Stimulated activated CD4-positive, alpha-beta T cell treated with anti-CD3 and anti-CD28 coated beads, Interleukin-1b, Interleukin-23, amount 100 ng/mL, for 24 hours (primary cell): ENCODE results near the gene MCU.
"Not testable (repeated sequence)": the region's sequence is repeated elsewhere in the genome, so short reads cannot be mapped to it uniquely, and the experiment has no call there.

Source experiments
- DNase-seq, 4 experiments: peaks; one replicate each; pipeline ENCODE4 v3.0.0-alpha.2; 2020; ENCODE audit warnings: low read depth in 4 of 4, low spot score in 1 of 4

MCU gene

GRCh38 chr10:72691863-72692743 is at the start of gene MCU:
Gene MCU (plus strand): TSS chr10:72692143. CDS start chr10:72692152, 9 bp downstream.
- DNase-seq = peak; percentile 79 to 89 (median 86)

DNA sequence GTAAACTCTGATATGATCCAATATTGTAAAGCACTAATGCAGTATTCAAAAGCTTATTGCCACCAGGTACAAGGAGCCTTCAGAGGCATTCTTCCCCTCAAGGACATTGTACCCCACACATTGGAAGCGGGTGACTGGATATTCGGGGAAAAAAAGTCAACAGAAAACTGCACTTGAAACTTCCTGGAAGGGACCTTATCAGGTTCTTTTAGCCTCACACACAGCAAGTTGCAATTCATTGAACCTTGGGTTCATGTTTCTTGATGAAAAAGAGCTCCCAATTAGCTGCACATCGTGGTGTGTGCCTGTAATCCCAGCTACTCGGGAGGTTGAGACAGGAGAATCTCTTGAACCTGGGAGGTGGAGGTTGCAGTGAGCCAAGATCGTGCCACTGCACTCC is 49.6 kb upstream of the MCU start:
- no peak for DNase-seq

DNA sequence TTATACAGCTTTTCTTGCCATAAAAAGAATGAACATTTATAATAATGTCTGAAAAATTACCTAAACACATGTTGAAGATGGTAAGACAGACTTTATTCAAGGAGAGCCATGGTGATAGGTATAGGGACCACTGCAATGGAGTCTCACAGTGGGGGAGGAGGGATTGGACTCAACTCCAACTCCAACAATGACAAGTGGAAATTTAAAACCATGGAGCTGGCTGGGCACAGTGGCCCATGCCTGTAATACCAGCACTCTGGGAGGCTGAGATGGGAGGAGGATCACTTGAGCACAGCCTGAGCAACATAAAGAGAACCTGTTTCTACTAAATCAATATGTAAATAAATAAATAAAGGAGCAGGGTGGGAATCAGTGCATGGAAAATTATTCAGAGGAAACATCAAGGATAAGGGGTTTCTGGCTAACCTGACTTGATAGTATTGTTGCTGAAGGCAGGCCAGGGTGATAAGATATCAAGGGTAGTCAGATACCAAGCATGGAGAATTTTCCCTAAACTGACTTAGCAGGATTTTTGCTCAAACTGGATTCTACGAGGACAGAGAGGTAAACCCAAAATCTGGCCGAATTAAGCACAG is 46.6 kb upstream of the MCU start:
- DNase-seq = no peak

DNA sequence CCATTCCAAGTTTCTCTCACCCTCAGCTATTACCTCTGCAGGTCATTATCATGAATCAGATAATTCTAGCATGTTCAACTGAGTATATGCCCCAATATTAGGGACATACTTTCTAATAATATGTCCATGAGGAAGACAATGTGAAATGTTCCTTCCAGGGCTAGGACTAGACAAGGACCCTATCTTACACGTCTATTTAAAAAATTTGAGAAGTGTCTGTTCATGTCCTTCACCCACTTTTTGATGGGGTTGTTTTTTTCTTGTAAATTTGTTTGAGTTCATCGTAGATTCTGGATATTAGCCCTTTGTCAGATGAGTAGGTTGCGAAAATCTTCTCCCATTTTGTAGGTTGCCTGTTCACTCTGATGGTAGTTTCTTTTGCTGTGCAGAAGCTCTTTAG is 45.0 kb upstream of the MCU start:
- DNase-seq = not testable (repeated sequence)

- no peak for DNase-seq
Measured at GRCh38 chr10:72648301-72648700, 43.6 kb upstream of the MCU start.

GRCh38 chr10:72649291-72649690 is 42.7 kb upstream of the MCU start:
- no peak for DNase-seq

DNA sequence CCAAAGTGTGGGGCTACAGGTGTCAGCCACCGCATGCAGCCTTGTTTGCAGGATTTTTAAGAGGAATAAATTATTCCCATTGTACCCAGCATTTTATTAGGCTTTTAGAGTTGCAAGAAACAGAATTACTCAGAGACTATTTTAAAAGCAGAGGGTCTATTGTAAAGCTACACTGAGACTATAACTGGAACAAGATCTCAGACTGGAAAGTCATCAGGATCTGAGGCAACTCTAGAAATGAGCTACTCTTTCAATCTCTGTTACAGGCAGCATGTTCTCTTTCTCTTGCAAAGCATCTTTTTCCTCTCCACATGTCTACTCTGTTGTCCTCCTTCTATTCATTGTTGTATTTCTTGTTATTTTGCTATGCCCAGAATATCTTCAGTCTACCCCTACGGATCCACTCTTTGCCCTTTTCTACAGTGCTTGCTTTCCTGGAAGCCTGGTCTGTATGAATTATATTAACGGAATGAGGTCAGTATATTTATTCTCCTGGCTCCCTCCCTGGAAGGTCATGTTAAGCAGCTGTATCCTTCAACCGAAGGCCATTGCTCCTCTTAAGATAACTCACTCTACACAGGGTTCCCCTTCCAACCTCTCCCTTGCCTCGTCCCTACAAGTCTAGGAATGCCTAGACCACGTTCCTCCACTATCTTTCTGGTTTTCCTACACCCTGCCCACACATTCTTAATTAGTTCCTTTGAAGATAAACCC is 38.4 kb upstream of the MCU start:
- no peak for DNase-seq

- no peak for DNase-seq
Measured at GRCh38 chr10:72654720-72655119, 37.2 kb upstream of the MCU start.

GRCh38 chr10:72658696-72659400 is 33.1 kb upstream of the MCU start:
- no peak for DNase-seq

DNA sequence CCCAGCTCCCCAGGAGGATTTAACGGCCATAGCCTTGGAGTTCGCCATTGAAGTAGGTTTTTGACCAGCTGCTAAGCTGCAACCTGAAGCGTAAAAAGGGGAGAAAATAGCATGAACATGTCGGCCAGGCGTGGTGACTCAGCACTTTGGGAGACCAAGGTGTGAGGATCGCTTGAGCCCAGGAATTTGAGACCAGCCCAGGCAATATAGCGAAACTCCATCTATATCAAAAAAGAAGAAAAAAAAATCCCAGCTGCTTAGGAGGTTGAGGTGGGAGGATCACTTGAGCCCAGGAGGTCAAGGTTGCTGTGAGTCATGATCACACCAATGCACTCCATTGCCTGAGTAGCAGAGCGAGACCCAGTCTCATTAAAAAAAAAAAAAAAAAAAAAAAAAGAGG is 32.2 kb upstream of the MCU start:
- no peak for DNase-seq

GRCh38 chr10:72660220-72660619 is 31.7 kb upstream of the MCU start:
- no peak for DNase-seq

- DNase-seq = no peak
Measured at GRCh38 chr10:72661431-72661830, 30.5 kb upstream of the MCU start.

DNA sequence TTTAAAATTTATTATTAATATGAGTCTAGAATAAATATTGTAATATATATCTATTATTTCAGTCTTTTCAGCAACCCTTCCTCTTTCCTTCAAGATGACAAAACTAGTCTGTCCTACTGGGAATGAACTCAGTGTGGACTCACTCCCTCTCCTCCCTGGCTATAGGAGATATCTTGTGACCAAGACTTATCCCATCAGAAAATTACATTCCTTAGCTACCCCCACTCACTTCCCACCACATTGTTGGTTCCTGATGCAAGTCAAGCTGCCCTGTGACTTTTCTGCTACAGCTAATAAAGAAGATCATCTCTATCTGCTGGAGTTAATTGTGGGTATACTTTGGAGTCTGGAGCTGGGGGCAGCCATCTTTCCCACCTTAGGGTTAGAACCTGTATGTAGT is 28.0 kb upstream of the MCU start:
- no peak for DNase-seq

DNA sequence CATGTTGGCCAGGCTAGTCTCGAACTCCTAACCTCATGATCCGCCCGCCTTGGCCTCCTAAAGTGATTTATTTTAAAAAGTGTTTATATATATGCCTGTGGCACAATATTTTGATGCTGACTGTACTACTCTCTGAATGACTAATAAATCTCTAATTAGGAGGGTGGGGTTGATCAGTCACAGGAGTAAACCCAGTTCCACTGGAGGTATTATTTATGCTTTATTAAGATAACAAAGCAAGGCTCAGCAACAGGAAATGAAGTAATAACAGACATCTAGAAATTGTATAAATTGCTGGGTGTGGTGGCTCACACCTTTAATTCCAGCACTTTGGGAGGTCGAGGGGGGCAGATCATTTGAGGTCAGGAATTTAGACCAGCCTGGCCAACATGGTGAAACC is 26.0 kb upstream of the MCU start:
- DNase-seq = no peak

GRCh38 chr10:72667207-72667864 is 24.6 kb upstream of the MCU start:
- no peak for DNase-seq

- DNase-seq = no peak
Measured at GRCh38 chr10:72673280-72673679, 18.7 kb upstream of the MCU start.

DNA sequence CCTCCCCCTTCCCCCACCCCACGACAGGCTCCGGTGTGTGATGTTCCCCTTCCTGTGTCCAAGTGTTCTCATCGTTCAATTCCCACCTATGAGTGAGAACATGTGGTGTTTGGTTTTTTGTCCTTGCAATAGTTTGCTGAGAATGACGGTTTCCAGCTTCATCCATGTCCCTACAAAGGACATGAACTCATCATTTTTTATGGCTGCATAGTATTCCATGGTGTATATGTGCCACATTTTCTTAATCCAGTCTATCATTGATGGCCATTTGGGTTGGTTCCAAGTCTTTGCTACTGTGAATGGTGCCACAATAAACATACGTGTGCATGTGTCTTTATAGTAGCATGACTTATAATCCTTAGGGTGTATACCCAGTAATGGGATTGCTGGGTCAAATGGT is 17.8 kb upstream of the MCU start:
- DNase-seq = not testable (repeated sequence)

GRCh38 chr10:72679838-72680241 is 12.1 kb upstream of the MCU start:
- DNase-seq = no peak

DNA sequence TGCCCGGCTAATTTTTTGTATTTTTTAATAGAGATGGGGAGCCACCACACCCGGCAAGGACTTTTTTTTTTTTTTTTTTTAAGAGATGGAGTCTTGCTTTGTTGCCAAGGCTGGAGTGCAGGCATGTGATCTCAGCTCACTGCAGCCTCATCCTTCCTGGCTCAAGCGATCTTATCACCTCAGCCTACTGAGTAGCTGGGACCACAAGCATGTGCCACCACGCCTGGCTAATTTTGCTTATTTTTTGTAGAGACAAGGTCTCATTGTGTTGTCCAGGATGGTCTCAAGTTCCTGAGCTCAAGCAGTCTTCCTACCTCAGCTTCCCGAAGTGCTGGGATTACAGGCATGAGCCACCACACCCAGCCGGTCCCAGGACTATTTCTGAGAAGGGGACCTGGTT is 9.3 kb upstream of the MCU start:
- no peak for DNase-seq

DNA sequence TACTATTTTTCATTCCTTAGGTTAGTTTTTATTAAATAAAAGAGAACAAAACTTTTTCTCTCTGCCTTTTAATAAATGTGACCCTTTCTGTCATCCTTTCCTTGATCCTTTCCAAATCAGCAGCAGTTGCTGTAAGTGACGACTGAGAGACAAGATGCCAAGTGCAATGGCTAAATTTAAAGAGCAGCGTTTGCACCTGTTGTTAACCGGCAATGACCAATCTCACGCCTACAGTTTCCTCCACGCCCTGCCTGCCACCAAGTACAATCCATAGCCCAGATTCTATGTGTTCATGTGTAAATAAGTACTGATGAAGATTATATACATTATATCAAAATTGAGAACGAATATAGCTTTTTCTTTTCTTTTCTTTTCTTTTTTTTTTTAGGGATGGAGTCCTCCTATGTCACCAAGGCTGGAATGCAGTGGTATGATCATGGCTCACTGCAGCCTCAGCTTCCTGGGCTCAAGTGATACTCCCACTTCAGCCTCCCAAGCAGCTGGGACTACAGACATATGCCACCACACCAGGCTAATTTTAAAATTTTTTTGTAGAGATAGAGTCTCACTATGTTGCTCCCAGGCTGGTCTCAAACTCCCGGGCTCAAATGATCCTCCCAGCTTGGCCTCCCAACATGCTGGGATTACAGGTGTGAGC is 6.5 kb upstream of the MCU start:
- DNase-seq = no peak
